GM08714 (cell line): ENCODE data around the gene CACNA1G.

Experiments
- H3K4me3 ChIP-seq: fragments of 200-500 bp; sonication (Bioruptor generic); 2 replicates; pipeline ENCODE4 v1.5.1; 2014; ENCODE audit warnings: mild to moderate bottlenecking, low read length, inconsistent platforms
- ZNF274 ChIP-seq: IDR thresholded peaks from 2 replicates; pipeline ENCODE4 v1.6.1; 2012; ENCODE audit warnings: mild to moderate bottlenecking, low read depth, low read length

CACNA1G gene

GRCh38 chr17:50560185-50560824, at the start of gene CACNA1G:
Gene CACNA1G, plus strand, starts transcription at chr17:50560715. Its CDS starts 745 bp downstream, at chr17:50561460.
- peak within 1 kb of the TSS; percentile 29 for H3K4me3 ChIP-seq
- TF ChIP-seq ZNF274 = no peak

GRCh38 chr17:50511058-50511457, 49.5 kb upstream of the CACNA1G start:
- no peak for TF ChIP-seq ZNF274
- H3K4me3 ChIP-seq = no peak overlapping the region

- no peak overlapping the region for H3K4me3 ChIP-seq
- TF ChIP-seq ZNF274 = no peak
Measured at GRCh38 chr17:50513495-50513894, 47.0 kb upstream of the CACNA1G start.

- no peak for TF ChIP-seq ZNF274
- H3K4me3 ChIP-seq = no peak overlapping the region
Measured at GRCh38 chr17:50514388-50514787, 46.1 kb upstream of the CACNA1G start.

- no peak for TF ChIP-seq ZNF274
Measured at GRCh38 chr17:50514936-50515702, 45.4 kb upstream of the CACNA1G start.

GRCh38 chr17:50517011-50517410, 43.5 kb upstream of the CACNA1G start:
- TF ChIP-seq ZNF274 = no peak
- H3K4me3 ChIP-seq = no peak overlapping the region

More at GRCh38 chr17:50514936-50515702, 45.4 kb upstream of the CACNA1G start:
- H3K4me3 ChIP-seq = no peak overlapping the region

GRCh38 chr17:50517504-50518383, 42.8 kb upstream of the CACNA1G start:
- TF ChIP-seq ZNF274 = no peak
- no peak overlapping the region for H3K4me3 ChIP-seq

- no peak for TF ChIP-seq ZNF274
- H3K4me3 ChIP-seq = no peak overlapping the region
Measured at GRCh38 chr17:50518384-50519023, 42.0 kb upstream of the CACNA1G start.

- no peak for TF ChIP-seq ZNF274
- H3K4me3 ChIP-seq = no peak overlapping the region
Measured at GRCh38 chr17:50519141-50519834, 41.2 kb upstream of the CACNA1G start.

GRCh38 chr17:50520483-50520882, 40.0 kb upstream of the CACNA1G start:
- H3K4me3 ChIP-seq = no peak overlapping the region
- TF ChIP-seq ZNF274 = no peak

- H3K4me3 ChIP-seq = no peak overlapping the region
- no peak for TF ChIP-seq ZNF274
Measured at GRCh38 chr17:50521514-50521913, 39.0 kb upstream of the CACNA1G start.

GRCh38 chr17:50522766-50523165, 37.7 kb upstream of the CACNA1G start:
- H3K4me3 ChIP-seq = no peak overlapping the region
- TF ChIP-seq ZNF274 = no peak

- no peak for TF ChIP-seq ZNF274
- H3K4me3 ChIP-seq = no peak overlapping the region
Measured at GRCh38 chr17:50523208-50523607, 37.3 kb upstream of the CACNA1G start.
